SK-N-SH (cell line): ENCODE results near the gene POLR3B. TPM values are rescaled to one million over a fixed set of nuclear protein-coding genes. Genes with fewer than 3 reads are reported as not detected.

ENCODE experiments used
- CTCF ChIA-PET: fragments of 300-600, 350-600 bp; formaldehyde crosslinking; extraction: SDS; loops from one replicate; lab custom pipeline; 2021; lab: Yijun Ruan, JAX
- POLR2A ChIA-PET: fragments of 350-600 bp; sonication (Branson Sonifier 250); formaldehyde crosslinking; extraction: SDS; loops from one replicate; lab custom pipeline; 2020; ENCODE audit warnings: antibody characterized with exemption, inconsistent platforms; lab: Yijun Ruan, JAX
- DNase-seq: peaks from one replicate; pipeline ENCODE4 v3.0.0; 2012
- H2AFZ ChIP-seq: fragments of 200-600 bp; sonication (generic); 2 replicates; pipeline ENCODE4 v1.8.1; 2016; ENCODE audit warnings: antibody characterized with exemption, mild to moderate bottlenecking, low read depth
- H3F3A ChIP-seq: fragments of 200-600 bp; sonication (generic); replicated peaks from 2 replicates; pipeline ENCODE3; 2016; ENCODE audit warnings: antibody characterized with exemption, mild to moderate bottlenecking; ENCODE audit not compliant: insufficient read depth
- H3K27ac ChIP-seq, 2 experiments: fragments of 200-500 bp in 1 of 2; fragments of 200-600 bp in 1 of 2; sonication (Bioruptor generic) in 1 of 2; sonication (generic), shearing (Covaris generic) in 1 of 2; 2 replicates each; pipeline versions ENCODE4 v1.5.1 to v1.6.1; 2014 to 2016; ENCODE audit warnings: low read depth in 2 of 2, inconsistent platforms in 1 of 2, low read length in 1 of 2, mild to moderate bottlenecking in 1 of 2, mixed read lengths in 1 of 2
- H3K27me3 ChIP-seq: fragments of 200-600 bp; sonication (generic), shearing (Covaris generic); 2 replicates; pipeline ENCODE4 v1.6.1; 2016; ENCODE audit warnings: mixed run types; ENCODE audit not compliant: insufficient read depth
- H3K36me3 ChIP-seq, 2 experiments: fragments of 200-500 bp in 1 of 2; fragments of 200-600 bp in 1 of 2; sonication (Bioruptor generic) in 1 of 2; sonication (generic) in 1 of 2; replicated peaks in 1 of 2; 2 replicates each; pipeline versions ENCODE3 to v1.5.1; 2014 to 2016; ENCODE audit warnings: low read length in 1 of 2, mild to moderate bottlenecking in 1 of 2; ENCODE audit not compliant: insufficient read depth in 2 of 2, control insufficient read depth in 1 of 2
- H3K4me1 ChIP-seq, 2 experiments: fragments of 200-500 bp in 1 of 2; fragments of 200-600 bp in 1 of 2; sonication (Bioruptor generic) in 1 of 2; sonication (generic), shearing (Covaris generic) in 1 of 2; 2 replicates each; pipeline versions ENCODE4 v1.5.1 to v1.6.1; 2014 to 2016; ENCODE audit warnings: low read depth in 1 of 2, low read length in 1 of 2, mixed run types in 1 of 2; ENCODE audit not compliant: insufficient read depth in 2 of 2, control insufficient read depth in 1 of 2
- H3K4me2 ChIP-seq: fragments of 200-600 bp; sonication (generic), shearing (Covaris generic); 2 replicates; pipeline ENCODE4 v1.6.1; 2017; ENCODE audit warnings: mixed run types
- H3K4me3 ChIP-seq, 2 experiments: fragments of 200-500 bp in 1 of 2; fragments of 200-600 bp in 1 of 2; sonication (Bioruptor generic) in 1 of 2; sonication (generic), shearing (Covaris generic) in 1 of 2; 2 replicates each; pipeline versions ENCODE4 v1.5.1 to v1.8.1; 2014 to 2016; ENCODE audit warnings: low read depth in 2 of 2, inconsistent platforms in 1 of 2, low read length in 1 of 2, mild to moderate bottlenecking in 1 of 2, mixed read lengths in 1 of 2, moderate library complexity in 1 of 2
- H3K79me2 ChIP-seq: fragments of 200-600 bp; sonication (generic); 2 replicates; pipeline ENCODE4 v1.8.1; 2017; ENCODE audit warnings: mild to moderate bottlenecking; ENCODE audit not compliant: insufficient read depth
- H3K9ac ChIP-seq: fragments of 200-600 bp; sonication (generic); 2 replicates; pipeline ENCODE4 v1.6.1; 2017; ENCODE audit warnings: mixed run types
- H3K9me2 ChIP-seq: fragments of 200-600 bp; sonication (generic); 2 replicates; pipeline ENCODE4 v1.6.1; 2017; ENCODE audit warnings: mixed run types
- H3K9me3 ChIP-seq: fragments of 200-600 bp; sonication (generic); 2 replicates; pipeline ENCODE4 v1.6.1; 2017; ENCODE audit warnings: mixed run types, mild to moderate bottlenecking, moderate library complexity
- H4K20me1 ChIP-seq: fragments of 200-600 bp; sonication (generic); 2 replicates; pipeline ENCODE4 v1.6.1; 2017; ENCODE audit warnings: mild to moderate bottlenecking, mixed run types; ENCODE audit not compliant: insufficient read depth
- CHD2 ChIP-seq: fragments of 150-350 bp; IDR thresholded peaks from 2 replicates; pipeline ENCODE4 v1.6.1; 2018; ENCODE audit warnings: low read length; ENCODE audit not compliant: partially characterized antibody
- ELF1 ChIP-seq: IDR thresholded peaks from 2 replicates; pipeline ENCODE4 v1.4.0; 2012
- EP300 ChIP-seq, 2 experiments: IDR thresholded peaks; 2 replicates each; pipeline versions ENCODE4 v1.4.0 to v1.6.1; 2012; ENCODE audit warnings: borderline replicate concordance in 1 of 2, low read depth in 1 of 2, low read length in 1 of 2
- EZH2phosphoT487 ChIP-seq: fragments of 200-600 bp; sonication (generic); IDR thresholded peaks from 2 replicates; pipeline ENCODE4 v1.6.1; 2017; ENCODE audit warnings: low read depth, mixed run types, mild to moderate bottlenecking, antibody characterized with exemption, moderate library complexity, borderline replicate concordance
- FOSL2 ChIP-seq: IDR thresholded peaks from 2 replicates; pipeline ENCODE4 v1.4.0; 2012; ENCODE audit warnings: low read depth, mild to moderate bottlenecking, moderate library complexity, borderline replicate concordance
- FOXJ3 ChIP-seq: sonication (generic); formaldehyde crosslinking; IDR thresholded peaks from 2 replicates; pipeline ENCODE4 v1.5.1; 2020; ENCODE audit warnings: mild to moderate bottlenecking, missing genetic modification reagents
- FOXM1 ChIP-seq: IDR thresholded peaks from 2 replicates; pipeline ENCODE4 v1.4.0; 2012; ENCODE audit warnings: low read depth, mild to moderate bottlenecking
- GATA2 ChIP-seq: sonication (generic); formaldehyde crosslinking; IDR thresholded peaks from 2 replicates; pipeline ENCODE4 v1.5.0; 2020; ENCODE audit warnings: mild to moderate bottlenecking, missing genetic modification reagents
- JUND ChIP-seq: IDR thresholded peaks from 2 replicates; pipeline ENCODE4 v1.4.0; 2012
- MXI1 ChIP-seq: IDR thresholded peaks from 2 replicates; pipeline ENCODE4 v1.6.1; 2012; ENCODE audit warnings: mild to moderate bottlenecking, low read depth, low read length, improper control_type of control experiment
- NFIC ChIP-seq: IDR thresholded peaks from 2 replicates; pipeline ENCODE4 v1.4.0; 2012; ENCODE audit warnings: borderline replicate concordance
- NRF1 ChIP-seq: IDR thresholded peaks from 2 replicates; pipeline ENCODE4 v1.6.1; 2012; ENCODE audit warnings: low read depth, mild to moderate bottlenecking, low read length
- RAD21 ChIP-seq: IDR thresholded peaks from 2 replicates; pipeline ENCODE4 v1.6.1; 2012; ENCODE audit warnings: mild to moderate bottlenecking, low read length
- RCOR1 ChIP-seq: fragments of 150-350 bp; IDR thresholded peaks from 2 replicates; pipeline ENCODE4 v1.6.1; 2017; ENCODE audit warnings: antibody characterized with exemption, low read length
- RFX5 ChIP-seq: IDR thresholded peaks from 2 replicates; pipeline ENCODE4 v1.6.1; 2012; ENCODE audit warnings: mild to moderate bottlenecking, improper control_type of control experiment, low read length
- RXRA ChIP-seq: IDR thresholded peaks from 2 replicates; pipeline ENCODE4 v1.4.0; 2012; ENCODE audit warnings: low read depth, mild to moderate bottlenecking, borderline replicate concordance
- TAF1 ChIP-seq: IDR thresholded peaks from 2 replicates; pipeline ENCODE4 v1.6.1; 2012; ENCODE audit warnings: low read depth, mild to moderate bottlenecking, low read length, moderate library complexity, borderline replicate concordance
- TCF12 ChIP-seq: IDR thresholded peaks from 2 replicates; pipeline ENCODE4 v1.4.0; 2012
- TEAD4 ChIP-seq: IDR thresholded peaks from 2 replicates; pipeline ENCODE4 v1.4.0; 2012; ENCODE audit warnings: mild to moderate bottlenecking, borderline replicate concordance; ENCODE audit not compliant: insufficient read depth
- YY1 ChIP-seq: IDR thresholded peaks from 2 replicates; pipeline ENCODE4 v1.4.0; 2012; ENCODE audit warnings: low read depth, mild to moderate bottlenecking
- WGBS: methylation state at CpG from one replicate; pipeline ENCODE4 v1.1.6; 2017; ENCODE audit warnings: low lambda C conversion rate; 5-methylcytosine and 5-hydroxymethylcytosine counted together
- polyA plus RNA-seq, 3 experiments: library from polyadenylated mRNA; depleted of rRNA; stranded (reverse); fragments of >200 nt; gene quantifications; 2 replicates each; pipeline ENCODE4 v1.2.3, GENCODE V29; 2012
- TF ChIP-seq, protein P1 (sequence below): fragments of 150-350 bp; IDR thresholded peaks from 2 replicates; pipeline ENCODE4 v1.6.1; 2016; ENCODE audit warnings: mild to moderate bottlenecking, low read depth, low read length
- TF ChIP-seq, protein P2 (sequence below): IDR thresholded peaks from 2 replicates; pipeline ENCODE4 v1.6.1; 2012; ENCODE audit warnings: mild to moderate bottlenecking, low read depth, low read length, moderate library complexity
- TF ChIP-seq, protein P3 (sequence below): IDR thresholded peaks from 2 replicates; pipeline ENCODE4; 2012
- TF ChIP-seq, protein P4 (sequence below): IDR thresholded peaks from 2 replicates; pipeline ENCODE4 v1.4.0; 2012; ENCODE audit warnings: low read depth, borderline replicate concordance
- TF ChIP-seq, protein P5 (sequence below): fragments of 150-350 bp; IDR thresholded peaks from 2 replicates; pipeline ENCODE4 v1.6.1; 2017; ENCODE audit warnings: antibody characterized with exemption, low read length, low read depth, borderline replicate concordance

POLR3B gene
- polyA plus RNA-seq, 1 of the 3 experiments (the other 2 are of a cell fraction), result 3.3 TPM

DNA sequence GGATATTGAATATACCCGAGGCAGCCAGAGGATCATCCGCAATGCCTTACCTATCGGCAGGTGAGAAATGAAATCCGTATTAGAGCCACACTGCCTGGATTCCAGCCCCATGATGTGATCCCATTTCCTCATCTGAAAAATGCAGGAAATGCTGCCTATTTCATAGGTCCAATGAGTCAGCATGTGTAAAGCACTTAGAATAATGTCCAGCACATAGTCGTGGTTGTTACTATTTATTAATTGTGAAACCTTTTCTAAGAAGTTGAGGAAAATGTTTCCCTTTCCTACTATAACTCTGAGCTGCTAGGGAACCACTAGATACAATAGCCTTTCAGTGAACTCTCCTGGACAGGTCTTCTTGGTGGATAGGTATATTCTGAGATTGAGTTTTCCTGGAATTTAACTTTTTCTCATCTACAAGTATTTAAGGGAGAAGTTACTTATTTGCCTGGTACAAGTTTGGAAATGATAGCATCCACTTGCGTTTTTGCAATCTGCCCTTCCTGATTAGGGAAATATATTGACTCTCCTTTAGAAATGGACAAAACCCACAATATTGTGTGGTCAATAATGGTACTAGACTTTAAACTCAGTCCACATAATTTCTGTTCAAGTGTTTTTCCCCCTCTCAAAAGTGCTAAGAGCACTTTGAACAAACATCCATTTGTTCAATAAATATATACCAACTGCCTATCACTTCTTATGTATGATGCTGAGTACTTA, 12.2 kb downstream of the POLR3B start:
- CTCF ChIA-PET, result interaction anchor here (1.0 to 4.5 kb wide), 2 partner anchors 12 to 549 kb away, joined by 4 to 14 read pairs; partner anchors contain the start of gene POLR3B
- H2AFZ ChIP-seq, result no peak overlapping the region; the same call in 1 of the 2 replicates
- TF ChIP-seq FOSL2 (peak; percentile 79), NRF1 (no peak), EZH2phosphoT487 (no peak), RFX5 (no peak), RCOR1 (no peak), MXI1 (no peak), RXRA (no peak), EP300 (IDR thresholded peaks at IDR 0.05; ENCODE audit: borderline replicate concordance in 1 of 2, low read depth in 1 of 2, low read length in 1 of 2) (peak in 1 of 2 experiments; percentile 36; a peak in 1 of 4 replicates), FOXM1 (no peak), RAD21 (no peak), FOXJ3 (no peak), NFIC (no peak), YY1 (no peak), ELF1 (peak; percentile 52; the same call in 1 of the 2 replicates), TAF1 (no peak), CHD2 (no peak), TEAD4 (peak; percentile 33; the same call in 1 of the 2 replicates), TCF12 (peak; percentile 22; the same call in 1 of the 2 replicates), JUND (peak; percentile 37; the same call in 1 of the 2 replicates), GATA2 (CRISPR knock-in tag) (no peak)
- TF ChIP-seq, protein P1, sequence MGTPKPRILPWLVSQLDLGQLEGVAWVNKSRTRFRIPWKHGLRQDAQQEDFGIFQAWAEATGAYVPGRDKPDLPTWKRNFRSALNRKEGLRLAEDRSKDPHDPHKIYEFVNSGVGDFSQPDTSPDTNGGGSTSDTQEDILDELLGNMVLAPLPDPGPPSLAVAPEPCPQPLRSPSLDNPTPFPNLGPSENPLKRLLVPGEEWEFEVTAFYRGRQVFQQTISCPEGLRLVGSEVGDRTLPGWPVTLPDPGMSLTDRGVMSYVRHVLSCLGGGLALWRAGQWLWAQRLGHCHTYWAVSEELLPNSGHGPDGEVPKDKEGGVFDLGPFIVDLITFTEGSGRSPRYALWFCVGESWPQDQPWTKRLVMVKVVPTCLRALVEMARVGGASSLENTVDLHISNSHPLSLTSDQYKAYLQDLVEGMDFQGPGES, result no peak
- TF ChIP-seq, protein P2, sequence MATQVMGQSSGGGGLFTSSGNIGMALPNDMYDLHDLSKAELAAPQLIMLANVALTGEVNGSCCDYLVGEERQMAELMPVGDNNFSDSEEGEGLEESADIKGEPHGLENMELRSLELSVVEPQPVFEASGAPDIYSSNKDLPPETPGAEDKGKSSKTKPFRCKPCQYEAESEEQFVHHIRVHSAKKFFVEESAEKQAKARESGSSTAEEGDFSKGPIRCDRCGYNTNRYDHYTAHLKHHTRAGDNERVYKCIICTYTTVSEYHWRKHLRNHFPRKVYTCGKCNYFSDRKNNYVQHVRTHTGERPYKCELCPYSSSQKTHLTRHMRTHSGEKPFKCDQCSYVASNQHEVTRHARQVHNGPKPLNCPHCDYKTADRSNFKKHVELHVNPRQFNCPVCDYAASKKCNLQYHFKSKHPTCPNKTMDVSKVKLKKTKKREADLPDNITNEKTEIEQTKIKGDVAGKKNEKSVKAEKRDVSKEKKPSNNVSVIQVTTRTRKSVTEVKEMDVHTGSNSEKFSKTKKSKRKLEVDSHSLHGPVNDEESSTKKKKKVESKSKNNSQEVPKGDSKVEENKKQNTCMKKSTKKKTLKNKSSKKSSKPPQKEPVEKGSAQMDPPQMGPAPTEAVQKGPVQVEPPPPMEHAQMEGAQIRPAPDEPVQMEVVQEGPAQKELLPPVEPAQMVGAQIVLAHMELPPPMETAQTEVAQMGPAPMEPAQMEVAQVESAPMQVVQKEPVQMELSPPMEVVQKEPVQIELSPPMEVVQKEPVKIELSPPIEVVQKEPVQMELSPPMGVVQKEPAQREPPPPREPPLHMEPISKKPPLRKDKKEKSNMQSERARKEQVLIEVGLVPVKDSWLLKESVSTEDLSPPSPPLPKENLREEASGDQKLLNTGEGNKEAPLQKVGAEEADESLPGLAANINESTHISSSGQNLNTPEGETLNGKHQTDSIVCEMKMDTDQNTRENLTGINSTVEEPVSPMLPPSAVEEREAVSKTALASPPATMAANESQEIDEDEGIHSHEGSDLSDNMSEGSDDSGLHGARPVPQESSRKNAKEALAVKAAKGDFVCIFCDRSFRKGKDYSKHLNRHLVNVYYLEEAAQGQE, result no peak
- TF ChIP-seq, protein P3, sequence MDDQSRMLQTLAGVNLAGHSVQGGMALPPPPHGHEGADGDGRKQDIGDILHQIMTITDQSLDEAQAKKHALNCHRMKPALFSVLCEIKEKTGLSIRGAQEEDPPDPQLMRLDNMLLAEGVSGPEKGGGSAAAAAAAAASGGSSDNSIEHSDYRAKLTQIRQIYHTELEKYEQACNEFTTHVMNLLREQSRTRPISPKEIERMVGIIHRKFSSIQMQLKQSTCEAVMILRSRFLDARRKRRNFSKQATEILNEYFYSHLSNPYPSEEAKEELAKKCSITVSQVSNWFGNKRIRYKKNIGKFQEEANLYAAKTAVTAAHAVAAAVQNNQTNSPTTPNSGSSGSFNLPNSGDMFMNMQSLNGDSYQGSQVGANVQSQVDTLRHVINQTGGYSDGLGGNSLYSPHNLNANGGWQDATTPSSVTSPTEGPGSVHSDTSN, result 0 out of 2 replicates have a peak, but pooled peaks have one; percentile 15
- TF ChIP-seq, protein P4, sequence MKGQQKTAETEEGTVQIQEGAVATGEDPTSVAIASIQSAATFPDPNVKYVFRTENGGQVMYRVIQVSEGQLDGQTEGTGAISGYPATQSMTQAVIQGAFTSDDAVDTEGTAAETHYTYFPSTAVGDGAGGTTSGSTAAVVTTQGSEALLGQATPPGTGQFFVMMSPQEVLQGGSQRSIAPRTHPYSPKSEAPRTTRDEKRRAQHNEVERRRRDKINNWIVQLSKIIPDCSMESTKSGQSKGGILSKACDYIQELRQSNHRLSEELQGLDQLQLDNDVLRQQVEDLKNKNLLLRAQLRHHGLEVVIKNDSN, result no peak
- TF ChIP-seq, protein P5, sequence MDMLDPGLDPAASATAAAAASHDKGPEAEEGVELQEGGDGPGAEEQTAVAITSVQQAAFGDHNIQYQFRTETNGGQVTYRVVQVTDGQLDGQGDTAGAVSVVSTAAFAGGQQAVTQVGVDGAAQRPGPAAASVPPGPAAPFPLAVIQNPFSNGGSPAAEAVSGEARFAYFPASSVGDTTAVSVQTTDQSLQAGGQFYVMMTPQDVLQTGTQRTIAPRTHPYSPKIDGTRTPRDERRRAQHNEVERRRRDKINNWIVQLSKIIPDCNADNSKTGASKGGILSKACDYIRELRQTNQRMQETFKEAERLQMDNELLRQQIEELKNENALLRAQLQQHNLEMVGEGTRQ, result no peak
- TF ChIP-seq, all 33 proteins: peak for 7
- H3K4me2 ChIP-seq, result 0 out of 2 replicates have a peak overlapping the region, but pooled peaks have one; percentile 13
- peaks cover 16 to 48% of the 10 kb centered on the region in 2 experiments for H3K36me3 ChIP-seq
- H3K4me3 ChIP-seq, result no peak overlapping the region
- no peaks in the 10 kb centered on the region for H4K20me1 ChIP-seq
- DNase-seq, result no peak
- H3K27me3 ChIP-seq, result no peaks in the 10 kb centered on the region
- WGBS, result 63% methylated on average over 6 of the region's 6 CpGs
- no peaks in the 10 kb centered on the region for H3K9me3 ChIP-seq
- H3K9me2 ChIP-seq, result no peaks in the 10 kb centered on the region
- no peaks in the 10 kb centered on the region for H3K79me2 ChIP-seq
- POLR2A ChIA-PET, result no interaction called here
- H3K9ac ChIP-seq, result 0 out of 2 replicates have a peak overlapping the region, but pooled peaks have one; percentile 27
- H3K4me1 ChIP-seq, result 0 out of 4 replicates have a peak, but pooled peaks cover 0 to 3% of the 10 kb centered on the region in 2 experiments
- peak overlapping the region; percentile 18 to 59; a peak in 3 of 4 replicates for H3K27ac ChIP-seq
- H3F3A ChIP-seq, result peaks cover 2% of the 10 kb centered on the region
